A549 (cell line): ENCODE measurements around the gene MATN4.

Experiments
- BHLHE40 ChIP-seq: IDR thresholded peaks from 2 replicates; pipeline ENCODE4 v1.6.1; 2012; ENCODE audit warnings: low read depth, low read length, inconsistent platforms
- CTCF ChIP-seq: fragments of >200 bp; sonication (Bioruptor Twin); formaldehyde crosslinking; IDR thresholded peaks from 3 replicates; pipeline ENCODE4 v1.5.1; 2016
- E2F6 ChIP-seq: IDR thresholded peaks from 2 replicates; pipeline ENCODE4 v1.6.1; 2012; ENCODE audit warnings: low read depth, borderline replicate concordance
- ELK1 ChIP-seq: fragments of 150-350 bp; IDR thresholded peaks from 2 replicates; pipeline ENCODE4 v1.6.1; 2014; ENCODE audit warnings: low read depth, mild to moderate bottlenecking, low read length
- JUN ChIP-seq, 2 experiments: fragments of >200 bp; sonication (Bioruptor Twin); formaldehyde crosslinking; IDR thresholded peaks; 2 replicates in 1 of 2; 3 replicates in 1 of 2; pipeline ENCODE4 v1.6.1; 2016 to 2017
- JUNB ChIP-seq: fragments of >200 bp; sonication (Bioruptor Twin); formaldehyde crosslinking; IDR thresholded peaks from 2 replicates; pipeline ENCODE4 v1.6.1; 2016
- MYC ChIP-seq: IDR thresholded peaks from 2 replicates; pipeline ENCODE4 v1.6.1; 2012; ENCODE audit warnings: mild to moderate bottlenecking, inconsistent platforms, low read length, improper control_type of control experiment, borderline replicate concordance
- POLR2A ChIP-seq: IDR thresholded peaks from 2 replicates; pipeline ENCODE4 v1.6.1; 2012; ENCODE audit warnings: mild to moderate bottlenecking, low read length
- RAD21 ChIP-seq, 2 experiments: fragments of >200 bp in 1 of 2; sonication (Bioruptor Twin) in 1 of 2; formaldehyde crosslinking in 1 of 2; IDR thresholded peaks in 1 of 2; conservative IDR thresholded peaks in 1 of 2; 2 replicates in 1 of 2; 3 replicates in 1 of 2; pipeline ENCODE4 v1.6.1; 2012 to 2018; ENCODE audit warnings: inconsistent platforms in 1 of 2
- REST ChIP-seq: fragments of 200-600 bp; sonication (generic); IDR thresholded peaks from 2 replicates; pipeline ENCODE4 v1.6.1; 2016; ENCODE audit warnings: antibody characterized with exemption, mild to moderate bottlenecking, moderate library complexity
- TP53 ChIP-seq: fragments of 250-450 bp; sonication (Bioruptor Pico); IDR thresholded peaks from 2 replicates; pipeline ENCODE4 v1.5.0; 2021; ENCODE audit warnings: mild to moderate bottlenecking, moderate library complexity

GRCh38 chr20:45318386-45318939, 10.4 kb upstream of the MATN4 start:
- TF ChIP-seq TP53 (CRISPR knock-in tag) (no peak), CTCF (no peak), JUN (IDR thresholded peaks at IDR 0.05) (no peak), BHLHE40 (no peak), MYC (no peak), JUNB (no peak), POLR2A (no peak), RAD21 (conservative IDR thresholded peaks at IDR 0.05 in 1 of 2, IDR thresholded peaks at IDR 0.05 in 1 of 2) (no peak), ELK1 (no peak), REST (no peak), E2F6 (no peak)
